HG03460 (cell line): Measurements from ENCODE around the gene CCDC38.

Experiments
- ATAC-seq: cut with Tn5 transposase; IDR thresholded peaks from one replicate; pipeline ENCODE4 v1.9.1; 2021; ENCODE audit not compliant: unreplicated experiment

CCDC38 gene

DNA sequence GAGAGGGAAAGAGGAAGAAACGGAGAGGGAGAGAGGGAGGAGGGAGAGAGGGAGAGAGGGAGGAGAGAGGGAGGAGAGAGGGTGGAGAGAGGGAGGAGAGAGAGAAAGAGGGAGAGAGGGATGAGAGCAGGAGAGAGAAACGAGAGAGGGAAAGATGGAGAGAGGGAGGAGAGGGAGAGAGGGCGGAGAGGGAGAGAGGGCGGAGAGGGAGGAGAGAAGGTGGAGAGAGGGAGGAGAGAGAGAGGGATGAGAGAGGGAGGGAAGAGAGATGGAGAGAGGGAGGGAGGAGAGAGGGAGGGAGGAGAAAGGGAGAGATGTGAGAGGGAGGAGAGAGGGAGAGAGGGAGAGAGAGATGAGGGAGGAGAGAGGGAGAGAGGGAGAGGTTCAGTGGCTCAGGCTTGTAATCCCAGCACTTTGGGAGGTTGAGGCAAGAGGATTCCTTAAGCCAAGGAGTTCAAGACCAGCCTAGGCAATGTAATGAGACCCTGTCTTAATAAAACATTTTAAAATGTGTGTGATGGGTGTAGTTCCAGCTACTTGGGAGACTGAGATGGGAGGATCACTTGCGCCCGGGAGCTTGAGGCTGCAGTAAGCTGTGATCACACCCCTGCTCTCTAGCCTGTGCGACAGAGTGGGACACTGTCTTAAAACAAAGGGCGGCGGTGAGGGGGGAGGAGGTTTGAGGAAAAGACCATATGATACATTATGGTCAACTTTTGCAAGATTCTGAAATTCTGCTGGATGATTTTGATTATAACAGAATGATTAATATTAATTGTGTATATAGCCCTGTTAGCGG is 105.0 kb downstream of the CCDC38 start:
- no peak for ATAC-seq

- ATAC-seq = no peak
These were observed 105.7 kb downstream of the CCDC38 start for GRCh38 chr12:95836630-95837239.

GRCh38 chr12:95836185-95836609 is 106.2 kb downstream of the CCDC38 start:
- no peak for ATAC-seq

GRCh38 chr12:95834572-95834971 is 107.8 kb downstream of the CCDC38 start:
- no peak for ATAC-seq

- ATAC-seq = no peak
These were observed 111.9 kb downstream of the CCDC38 start for GRCh38 chr12:95830335-95831089.

- no peak for ATAC-seq
These were observed 113.0 kb downstream of the CCDC38 start for GRCh38 chr12:95829395-95829794.

DNA sequence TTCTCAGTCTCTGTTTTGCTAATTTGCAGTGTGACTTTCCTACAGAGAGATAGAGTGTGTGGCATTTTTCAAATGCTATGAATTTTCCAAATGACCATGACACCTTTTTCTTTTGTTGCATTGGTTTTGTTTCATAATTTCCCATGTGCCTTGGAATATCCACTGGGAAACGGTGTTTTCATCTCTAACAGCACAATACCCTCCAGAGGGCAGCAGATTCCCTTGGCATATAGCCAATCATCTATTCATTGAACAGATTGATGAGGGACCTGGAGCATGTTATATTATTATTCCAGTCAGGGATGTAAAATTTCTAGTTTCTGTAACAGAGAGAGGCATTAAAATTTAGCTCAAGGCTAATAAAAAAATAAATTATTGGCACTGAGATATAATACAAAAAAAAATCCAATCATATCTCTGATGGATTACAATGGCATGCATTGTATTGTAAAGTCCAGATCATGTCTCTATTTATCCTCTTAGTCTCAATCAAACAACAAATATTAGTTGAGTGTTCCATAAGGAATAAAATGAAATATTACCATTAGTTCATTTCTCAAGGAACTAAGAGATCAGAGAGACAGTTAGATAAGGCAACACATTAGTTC is 122.2 kb downstream of the CCDC38 start:
- no peak for ATAC-seq
